GM19328 (cell line): ENCODE data around the gene MPG.
"Not testable (repeated sequence)": the region's sequence is repeated elsewhere in the genome, so short reads cannot be mapped to it uniquely, and the experiment has no call there.

ENCODE experiments used
- ATAC-seq: cut with Tn5 transposase; IDR thresholded peaks from one replicate; pipeline ENCODE4 v1.9.1; 2021; ENCODE audit warnings: mild to moderate bottlenecking, moderate library complexity; ENCODE audit not compliant: unreplicated experiment

The MPG gene, protein sequence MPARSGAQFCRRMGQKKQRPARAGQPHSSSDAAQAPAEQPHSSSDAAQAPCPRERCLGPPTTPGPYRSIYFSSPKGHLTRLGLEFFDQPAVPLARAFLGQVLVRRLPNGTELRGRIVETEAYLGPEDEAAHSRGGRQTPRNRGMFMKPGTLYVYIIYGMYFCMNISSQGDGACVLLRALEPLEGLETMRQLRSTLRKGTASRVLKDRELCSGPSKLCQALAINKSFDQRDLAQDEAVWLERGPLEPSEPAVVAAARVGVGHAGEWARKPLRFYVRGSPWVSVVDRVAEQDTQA

DNA sequence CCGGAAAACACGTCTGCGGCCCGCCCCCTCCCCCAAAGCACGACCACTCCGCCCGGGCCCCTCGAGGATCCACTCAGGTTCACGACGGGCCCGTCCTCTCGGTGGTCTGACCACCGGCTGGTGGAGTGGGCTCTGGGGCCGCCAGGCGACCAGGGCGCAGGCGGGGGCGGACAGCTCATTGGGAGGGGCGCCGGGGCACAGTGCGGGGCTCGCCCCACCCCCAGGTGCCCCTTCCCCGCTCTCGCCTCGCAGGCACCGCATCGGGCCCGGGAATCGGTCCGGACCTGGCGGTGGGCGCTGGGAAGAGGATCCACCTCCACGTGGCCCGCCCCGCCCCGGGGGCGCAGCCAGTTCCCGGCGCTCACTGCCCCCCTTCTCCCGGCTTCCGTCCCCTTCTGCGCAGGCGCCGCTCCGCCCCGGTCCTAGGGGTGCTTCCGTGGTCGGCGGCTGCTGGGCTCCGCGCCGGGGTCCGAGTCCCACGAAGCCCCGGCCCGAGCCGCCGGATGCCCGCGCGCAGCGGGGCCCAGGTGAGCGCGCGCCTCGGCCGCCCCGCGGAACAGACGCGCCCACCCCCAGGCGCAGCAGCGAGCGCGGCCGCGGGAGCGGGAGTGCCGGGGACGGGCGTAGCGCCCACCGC is at the start of gene MPG:
Gene MPG, plus strand, starts transcription at position 419 of the 637 bp plus-strand sequence. Its CDS starts 85 bp downstream, at position 504.
- peak; percentile 71 for ATAC-seq

DNA sequence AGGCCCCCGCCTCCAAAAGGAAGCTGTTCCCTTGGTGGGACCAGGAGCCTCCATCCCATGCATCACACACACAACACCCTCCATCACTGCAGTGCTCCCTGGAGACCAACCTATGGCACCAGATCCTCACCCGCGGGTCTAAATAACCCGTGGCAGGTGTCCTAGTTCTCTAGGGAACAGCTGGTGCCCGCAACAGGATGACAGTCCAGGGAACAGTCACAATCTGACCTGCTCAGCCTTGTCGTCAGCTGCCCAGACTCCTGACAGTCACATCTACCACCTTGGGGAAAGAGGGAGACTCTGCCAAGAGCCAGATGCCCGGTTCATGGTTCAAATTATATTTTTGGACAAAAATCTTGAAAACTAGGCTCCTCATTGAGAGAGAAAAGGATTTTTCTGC is 47.4 kb upstream of the MPG start:
- not testable (repeated sequence) for ATAC-seq

DNA sequence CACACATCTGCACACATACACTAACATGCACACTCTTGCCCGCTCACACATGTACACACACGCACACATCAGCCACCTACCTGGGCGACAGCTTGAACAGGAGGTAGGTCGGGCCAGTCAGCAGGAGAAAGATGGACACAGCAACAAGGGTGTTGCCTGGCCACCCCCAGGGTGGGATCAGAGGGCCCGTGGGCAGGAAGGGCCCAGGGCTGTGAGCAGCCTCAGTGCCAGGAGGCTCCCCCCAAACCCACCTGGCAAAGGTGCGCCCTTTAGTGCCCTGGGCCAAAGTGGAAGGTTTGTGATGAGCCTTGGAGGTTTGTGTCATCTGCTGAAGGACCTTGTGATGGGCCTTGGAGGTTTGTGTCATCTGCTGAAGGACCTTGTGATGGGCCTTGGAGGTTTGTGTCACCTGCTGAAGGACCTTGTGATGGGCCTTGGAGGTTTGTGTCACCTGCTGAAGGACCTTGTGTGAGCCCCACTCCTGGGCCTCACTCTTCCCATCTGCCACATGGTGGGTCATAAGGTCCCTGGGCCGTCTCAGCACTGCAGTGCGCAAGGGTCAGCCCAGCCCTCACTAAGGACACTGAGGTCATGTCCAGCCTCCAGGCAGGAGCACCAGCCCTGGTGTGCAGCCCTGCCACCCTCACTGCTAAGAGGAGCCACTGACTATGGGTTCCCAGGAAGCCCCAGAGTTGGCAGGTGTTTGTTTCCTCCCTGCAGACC is 44.7 kb upstream of the MPG start:
- ATAC-seq: not testable (repeated sequence)

- no peak for ATAC-seq
These were observed 44.0 kb upstream of the MPG start for GRCh38 chr16:33877-34647.

- no peak for ATAC-seq
These were observed 43.4 kb upstream of the MPG start for GRCh38 chr16:34648-34987.

- ATAC-seq: no peak
These were observed 42.9 kb upstream of the MPG start for GRCh38 chr16:35011-35677.

GRCh38 chr16:35678-36305 is 42.2 kb upstream of the MPG start:
- no peak for ATAC-seq

DNA sequence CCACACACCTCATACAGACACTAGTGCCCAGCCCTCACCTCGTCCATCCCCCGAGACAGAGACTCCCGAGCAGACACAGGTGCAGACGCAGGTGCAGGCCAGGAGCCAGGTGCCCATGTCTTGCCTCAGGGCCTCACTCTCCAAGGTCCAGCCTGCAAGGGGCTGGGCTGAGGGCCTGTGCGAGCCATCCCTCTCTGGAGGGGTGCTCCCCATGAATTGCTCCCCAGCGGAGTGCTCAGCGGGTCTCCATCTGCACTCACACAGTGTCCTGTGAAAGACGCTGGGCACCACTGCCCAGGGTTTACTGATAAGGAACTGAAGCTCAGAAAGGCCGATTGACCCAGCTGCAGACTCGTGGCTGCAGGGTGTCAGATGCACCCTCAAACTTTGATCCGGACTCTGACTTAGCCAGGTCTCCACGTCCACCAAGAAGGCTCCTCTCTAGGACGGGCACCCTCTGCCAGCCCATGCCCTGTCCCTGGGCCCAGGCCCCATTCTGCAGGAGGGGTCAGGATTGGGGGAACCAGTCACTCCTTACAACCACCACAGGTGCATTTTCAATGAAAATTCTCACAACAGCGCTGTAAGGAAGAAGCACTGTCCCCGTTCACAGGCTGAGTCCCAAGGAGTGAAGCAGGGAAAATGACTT is 41.6 kb upstream of the MPG start:
- no peak for ATAC-seq

DNA sequence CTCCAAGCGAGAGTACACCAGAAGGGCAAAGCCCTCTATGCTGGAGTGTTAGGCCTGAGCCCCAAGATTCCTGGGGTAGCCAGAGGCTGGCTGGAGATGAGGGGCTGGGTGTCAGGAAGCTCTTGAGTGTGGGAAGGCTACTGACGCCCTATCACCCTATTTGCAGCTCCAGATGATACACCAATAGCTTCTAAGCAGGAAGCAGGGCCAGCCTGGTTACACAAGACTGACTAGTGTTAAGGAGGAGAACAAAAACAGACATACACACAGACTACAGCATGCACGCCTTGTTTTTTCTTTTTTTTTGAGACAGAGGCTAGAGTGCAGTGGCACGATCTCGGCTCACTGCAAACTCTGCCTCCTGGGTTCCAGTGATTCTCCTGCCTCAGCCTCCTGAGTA is 40.5 kb upstream of the MPG start:
- no peak for ATAC-seq

- not testable (repeated sequence) for ATAC-seq
These were observed 39.8 kb upstream of the MPG start for GRCh38 chr16:38206-38605.

GRCh38 chr16:38941-39892 is 38.8 kb upstream of the MPG start:
- peak; percentile 67 for ATAC-seq

DNA sequence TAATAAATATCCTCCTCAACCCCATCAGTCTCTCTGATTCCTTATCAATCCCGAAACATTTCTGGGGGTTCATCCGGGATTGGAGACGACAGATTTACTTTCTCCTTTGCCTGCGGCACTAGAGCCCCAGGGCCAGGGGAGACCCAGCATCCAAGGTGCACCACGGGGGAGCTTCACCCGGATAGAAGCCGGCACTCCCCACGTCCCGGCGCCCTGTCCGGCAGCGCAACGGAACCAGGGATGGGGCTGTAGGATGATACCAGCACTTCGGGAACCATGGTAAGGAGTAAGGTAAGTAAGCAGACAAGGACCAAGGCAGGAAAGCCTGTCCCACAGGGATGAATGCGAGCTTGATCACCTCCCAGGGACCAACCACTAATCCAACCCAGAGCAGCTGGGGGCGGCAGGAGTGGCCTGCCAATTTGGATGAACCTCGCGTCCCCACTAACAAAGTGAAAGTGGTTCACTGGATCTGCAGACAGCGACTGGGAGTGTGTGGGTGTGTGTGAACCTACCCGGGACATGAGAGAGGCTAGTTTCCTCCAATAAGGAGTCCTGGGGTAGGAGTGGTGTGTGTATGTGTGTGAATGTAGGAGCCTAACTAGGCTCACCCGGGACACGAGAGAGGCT is 36.5 kb upstream of the MPG start:
- no peak for ATAC-seq

DNA sequence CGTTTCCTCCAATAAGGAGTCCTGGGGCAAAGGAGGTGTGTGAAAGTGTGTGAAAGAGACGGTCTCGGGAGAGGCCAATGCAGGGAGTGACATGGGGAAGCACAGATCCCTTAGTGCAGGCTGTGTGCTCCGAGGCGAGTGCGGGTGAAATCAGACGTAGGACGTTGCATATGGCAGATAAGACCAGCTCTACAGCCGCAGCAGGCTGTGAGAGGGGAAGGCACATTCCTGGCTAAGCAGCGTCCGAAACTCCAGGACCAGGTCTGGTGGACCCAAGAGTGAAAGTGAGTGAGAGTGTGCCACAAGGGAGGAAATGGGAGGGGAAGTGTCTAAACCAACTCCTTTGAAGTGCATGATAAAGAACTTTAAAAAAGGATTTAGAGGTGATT is 36.0 kb upstream of the MPG start:
- ATAC-seq: no peak

DNA sequence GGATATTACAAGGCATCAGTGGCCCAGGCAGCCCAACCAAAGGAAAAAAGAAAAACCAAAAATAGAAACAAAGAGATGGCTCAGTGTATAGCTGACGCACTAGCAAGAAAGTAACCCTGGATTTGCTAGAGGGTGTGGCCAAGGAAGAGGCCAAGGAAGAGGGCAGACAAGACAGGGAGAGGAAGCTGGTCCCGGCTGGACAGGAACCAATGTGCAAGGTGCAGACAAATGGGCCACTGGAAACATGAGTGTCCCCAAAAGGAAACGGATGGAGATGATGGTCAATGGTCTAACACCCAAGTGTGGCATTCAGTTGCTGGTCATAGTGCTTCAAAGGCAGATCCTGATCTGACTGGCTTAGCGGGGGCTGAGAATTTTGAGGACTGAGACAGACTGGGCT is 35.3 kb upstream of the MPG start:
- ATAC-seq: no peak

DNA sequence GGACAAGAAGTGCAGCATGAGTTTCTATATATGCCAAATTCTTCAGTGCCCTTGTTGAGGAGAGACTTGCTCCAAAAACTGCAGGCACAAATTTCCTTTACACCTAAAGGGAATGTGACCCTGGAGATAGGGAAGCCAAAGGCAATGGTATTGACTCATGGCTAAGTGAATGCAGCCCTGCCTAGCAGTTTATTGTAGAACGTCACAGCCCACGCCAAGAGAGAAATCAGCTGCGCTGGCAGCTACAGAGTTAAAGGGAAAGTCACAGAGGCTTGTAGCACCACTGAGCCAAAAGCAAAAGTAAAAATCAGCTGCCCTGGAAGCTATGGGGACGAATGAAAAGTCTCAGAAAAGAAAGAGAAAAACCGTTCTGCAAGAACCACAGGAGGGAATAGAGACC is 34.7 kb upstream of the MPG start:
- no peak for ATAC-seq

DNA sequence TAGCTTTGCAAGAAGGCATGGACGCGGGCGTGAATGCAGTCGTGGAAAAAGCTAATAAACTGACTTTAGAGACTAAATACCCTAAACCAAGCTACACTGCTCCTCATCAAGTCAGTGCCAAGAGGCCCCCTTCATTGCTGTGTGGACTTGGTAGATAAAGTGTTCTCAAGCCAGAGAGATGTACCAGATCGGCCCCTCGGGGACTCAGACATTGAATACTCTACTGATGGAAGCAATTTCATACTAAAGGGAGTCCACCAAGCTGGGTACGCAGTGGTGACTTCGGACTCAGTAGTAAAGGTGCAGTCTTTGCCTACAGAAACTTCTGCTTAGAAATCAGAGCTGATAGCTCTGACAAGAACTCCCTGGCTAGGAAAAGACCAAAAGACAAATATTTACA is 33.4 kb upstream of the MPG start:
- ATAC-seq: no peak

DNA sequence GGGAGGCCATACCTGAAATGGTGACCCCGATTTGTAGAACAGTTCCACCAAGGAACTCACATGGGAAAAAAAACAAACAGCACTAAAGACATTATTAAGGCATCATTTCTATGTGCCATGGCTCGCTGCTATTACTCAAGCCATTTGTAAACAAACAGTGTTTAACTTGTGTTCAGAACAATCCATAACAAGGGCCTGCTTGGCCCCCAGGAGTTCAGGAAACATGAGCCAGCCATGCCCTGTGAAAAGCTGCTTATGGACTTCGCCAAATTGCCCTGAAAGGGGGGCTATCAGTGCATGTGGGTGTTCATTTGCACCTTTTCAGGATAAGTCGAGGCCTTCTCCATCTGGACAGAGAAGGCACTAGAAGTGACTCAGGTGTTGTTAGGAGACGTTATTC is 32.6 kb upstream of the MPG start:
- ATAC-seq: no peak

DNA sequence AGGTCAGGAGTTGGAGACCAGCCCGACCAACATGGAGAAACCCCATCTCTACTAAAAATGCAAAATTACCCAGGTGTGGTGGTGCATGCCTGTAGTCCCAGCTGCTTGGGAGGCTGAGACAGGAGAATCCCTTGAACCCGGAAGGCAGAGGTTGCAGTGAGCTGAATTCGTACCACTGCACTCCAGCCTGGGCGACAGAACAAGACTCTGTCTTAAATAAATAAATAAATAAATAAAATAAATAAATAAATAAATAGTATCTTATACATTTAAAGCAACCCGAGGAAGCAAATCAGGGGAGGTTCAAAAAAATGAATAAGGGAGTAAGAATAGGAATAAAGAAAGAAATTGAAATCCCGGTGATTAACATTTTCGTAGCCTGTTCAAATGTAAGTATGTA is 31.5 kb upstream of the MPG start:
- ATAC-seq: not testable (repeated sequence)
